Left hindlimb (tissue), 1 donor: ENCODE results near the gene TMEM182.

Experiments used
- DNase-seq: peaks from one replicate; pipeline ENCODE4 v3.0.0-alpha.2; 2018

The TMEM182 gene

GRCh38 chr2:102803041-102803896 is 41.4 kb downstream of the TMEM182 start:
- DNase-seq = no peak

DNA sequence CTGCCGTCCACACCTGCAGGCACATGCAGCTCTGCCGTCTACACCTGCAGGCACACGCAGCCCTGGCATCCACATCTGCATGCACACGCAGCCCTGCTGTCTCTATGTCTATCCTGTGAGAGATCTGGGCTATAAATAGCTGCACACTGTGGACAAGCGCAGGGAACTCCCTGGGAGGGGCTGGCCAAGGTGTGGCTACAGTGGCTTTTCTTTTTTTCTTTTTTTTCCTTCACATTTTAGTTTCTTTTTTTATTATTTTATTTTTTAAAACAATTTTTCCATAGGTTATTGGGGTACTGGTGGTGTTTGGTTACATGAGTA is 42.0 kb downstream of the TMEM182 start:
- DNase-seq = no peak

GRCh38 chr2:102806250-102806837 is 44.5 kb downstream of the TMEM182 start:
- DNase-seq = peak; percentile 71

- no peak for DNase-seq
Measured at GRCh38 chr2:102809291-102810189, 47.7 kb downstream of the TMEM182 start.

- no peak for DNase-seq
Measured at GRCh38 chr2:102815285-102815684, 53.5 kb downstream of the TMEM182 start.

- peak; percentile 71 for DNase-seq
Measured at GRCh38 chr2:102826904-102827303, 65.1 kb downstream of the TMEM182 start.

DNA sequence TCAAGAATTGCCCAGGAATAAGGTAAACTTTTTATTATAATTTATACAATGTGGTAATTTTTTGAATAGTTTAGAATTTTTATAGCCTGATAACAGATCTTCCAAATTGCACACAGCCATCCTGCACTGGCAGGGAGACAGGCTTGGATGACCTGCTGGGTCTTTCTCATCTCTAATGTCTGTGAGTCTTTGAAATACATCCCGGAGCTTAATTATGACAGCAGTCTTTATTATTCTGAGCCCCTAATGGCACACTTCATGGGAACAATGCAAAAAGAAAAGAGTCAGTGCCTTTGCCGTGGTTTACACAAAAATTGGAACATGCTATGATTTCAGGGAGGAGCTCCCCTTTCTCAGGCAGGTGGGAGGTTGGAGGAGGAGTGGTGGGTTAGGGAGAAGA is 71.0 kb downstream of the TMEM182 start:
- DNase-seq = no peak

- no peak for DNase-seq
Measured at GRCh38 chr2:102834523-102835273, 72.9 kb downstream of the TMEM182 start.

- DNase-seq = no peak
Measured at GRCh38 chr2:102837626-102838198, 75.9 kb downstream of the TMEM182 start.

DNA sequence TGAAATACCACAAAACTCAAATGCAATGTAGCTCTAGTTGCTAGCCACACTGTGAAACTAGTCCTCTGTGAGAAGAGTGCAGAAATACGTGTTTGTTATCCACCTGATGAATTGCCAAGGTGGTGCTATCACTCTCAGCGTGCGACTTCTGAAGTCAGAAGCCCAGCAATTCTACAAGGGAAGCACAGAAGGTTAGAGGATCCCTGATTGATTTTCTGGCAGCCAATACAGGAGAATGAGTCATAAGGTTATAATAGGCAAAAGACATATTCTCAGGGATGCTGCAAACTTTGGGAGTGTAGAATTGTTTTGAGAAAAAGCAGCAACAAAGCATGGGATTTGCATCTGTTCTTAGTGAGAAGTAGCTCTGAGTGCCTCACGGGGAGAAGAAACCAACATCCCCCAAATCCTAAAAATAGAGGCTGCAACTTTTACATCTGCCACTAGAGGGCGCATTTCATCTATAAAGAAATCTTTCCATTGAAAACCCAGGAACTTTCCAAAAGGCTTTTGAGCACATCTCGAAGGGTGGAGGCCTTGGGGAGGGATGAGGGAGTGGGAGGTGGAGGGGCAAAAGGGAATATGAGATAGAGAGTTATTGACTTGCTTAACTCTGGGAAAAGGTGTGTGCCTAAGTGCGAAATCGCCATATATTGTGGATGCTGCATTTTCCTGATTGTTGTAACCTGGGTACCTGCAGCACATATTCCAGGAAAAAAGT is 78.0 kb downstream of the TMEM182 start:
- no peak for DNase-seq

DNA sequence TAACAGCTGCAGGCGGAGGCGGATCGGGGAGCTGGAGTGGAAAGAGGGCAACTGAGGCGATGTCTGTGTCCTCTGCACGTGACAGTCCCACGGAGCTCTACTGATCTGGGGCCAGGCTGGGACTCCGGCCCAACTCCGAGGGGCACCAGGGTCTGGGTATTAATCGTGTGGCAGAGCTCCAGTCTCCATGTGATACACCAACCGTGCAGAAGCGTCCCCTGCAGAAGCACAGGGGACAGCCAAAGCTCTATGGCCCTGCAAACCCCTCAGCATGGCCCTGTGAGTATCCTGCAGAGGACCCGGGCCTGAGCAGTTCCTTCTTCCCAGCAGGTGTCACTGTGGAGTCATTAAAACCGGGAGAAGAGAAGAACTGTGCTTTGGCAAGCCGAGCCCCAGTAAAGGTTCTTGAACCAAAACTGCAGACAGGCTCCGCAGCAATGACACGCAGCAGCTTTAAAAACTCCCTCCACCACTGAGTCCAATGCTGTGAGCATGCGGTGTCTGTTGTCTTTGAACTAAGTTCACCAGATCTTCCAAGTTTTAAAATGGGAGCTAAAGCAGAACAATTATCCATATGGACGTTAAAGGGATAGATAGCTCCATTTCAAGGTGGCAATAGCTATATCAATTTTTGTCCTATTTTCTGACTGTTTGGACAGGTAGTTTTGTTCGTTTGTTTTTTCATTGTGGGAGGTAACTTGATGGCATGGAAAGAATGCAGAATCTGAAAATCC is 79.4 kb downstream of the TMEM182 start:
- no peak for DNase-seq

GRCh38 chr2:102843764-102844443 is 82.1 kb downstream of the TMEM182 start:
- no peak for DNase-seq

GRCh38 chr2:102844911-102845310 is 83.1 kb downstream of the TMEM182 start:
- no peak for DNase-seq

GRCh38 chr2:102848366-102848839 is 86.6 kb downstream of the TMEM182 start:
- peak; percentile 90 for DNase-seq

DNA sequence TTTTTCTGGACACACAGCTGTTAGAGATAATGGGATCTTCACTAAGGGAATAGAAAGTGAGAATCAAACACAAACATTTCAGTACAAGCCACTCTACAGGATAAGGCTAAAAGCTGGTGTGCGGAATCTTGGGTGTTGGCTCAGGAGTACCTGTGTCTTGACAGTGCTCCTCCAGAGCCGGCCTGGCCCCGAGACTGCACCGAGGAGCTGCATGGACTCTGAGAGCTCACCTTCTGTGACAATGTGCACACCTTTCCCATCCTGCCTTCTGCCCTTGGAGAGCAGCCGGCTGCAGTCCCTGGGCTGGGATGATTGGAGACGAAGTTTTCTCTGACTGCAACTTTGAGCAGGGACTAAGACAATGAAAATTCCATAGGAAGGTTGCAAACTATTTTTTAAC is 89.1 kb downstream of the TMEM182 start:
- DNase-seq = no peak

- no peak for DNase-seq
Measured at GRCh38 chr2:102852867-102853266, 91.0 kb downstream of the TMEM182 start.
